Cardiac fibroblast (primary cell): ENCODE results near the gene CD8B.

Experiments used
- DNase-seq, 2 donors: peaks; one replicate each; pipeline versions ENCODE4 v3.0.0 to v3.0.0-alpha.2; 2010; ENCODE audit warnings: low read depth in 2 of 2
- H3K4me3 ChIP-seq, 2 donors: replicated peaks in 1 of 2; 1 replicate in 1 of 2; 2 replicates in 1 of 2; pipeline ENCODE4 v1.5.1; 2011; ENCODE audit warnings: low read depth in 2 of 2, low read length in 2 of 2, mild to moderate bottlenecking in 2 of 2, moderate library complexity in 1 of 2
- CTCF ChIP-seq: IDR thresholded peaks from one replicate; pipeline ENCODE4 v1.5.1; 2011; ENCODE audit warnings: low read depth, mild to moderate bottlenecking, low read length, inconsistent platforms

CD8B gene

GRCh38 chr2:86818114-86818801 lies 43.4 kb downstream of the CD8B start:
- no peak overlapping the region for H3K4me3 ChIP-seq
- TF ChIP-seq CTCF = no peak
- DNase-seq = no peak

GRCh38 chr2:86815611-86816010 lies 46.1 kb downstream of the CD8B start:
- DNase-seq = no peak
- no peak for TF ChIP-seq CTCF
- no peak overlapping the region for H3K4me3 ChIP-seq

DNA sequence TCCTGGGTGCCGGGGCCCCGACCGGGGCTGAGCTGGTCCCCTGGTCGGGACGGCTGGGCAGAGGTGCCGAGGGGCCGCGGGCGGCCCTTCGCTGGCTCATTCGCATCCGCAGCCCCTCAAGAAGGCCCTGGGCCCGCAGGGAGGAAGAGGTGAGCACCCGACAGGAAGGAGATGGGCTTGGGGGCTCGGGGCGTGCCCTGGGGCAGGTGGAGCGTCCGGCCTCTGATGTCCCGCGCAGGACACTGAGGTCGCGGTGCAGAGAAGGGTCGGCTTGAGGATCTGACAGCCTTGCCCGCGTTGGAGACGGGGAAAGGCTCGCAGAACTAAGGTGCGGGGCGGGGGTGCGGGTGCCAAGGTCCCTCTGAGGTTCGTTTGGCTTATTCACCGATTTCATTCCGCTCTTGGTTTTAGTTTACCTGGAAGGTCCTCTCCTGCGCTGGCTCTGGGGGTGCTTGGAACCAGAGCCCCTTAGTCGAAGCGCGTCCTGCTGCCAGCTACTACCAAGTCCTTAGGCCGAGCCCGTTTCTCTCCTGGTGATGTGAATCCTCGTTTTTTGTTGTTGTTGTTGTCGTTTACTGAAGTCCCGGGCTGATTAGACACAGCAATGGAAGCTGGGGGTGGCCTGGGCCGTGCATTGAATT lies 52.1 kb downstream of the CD8B start:
- no peak overlapping the region for H3K4me3 ChIP-seq
- TF ChIP-seq CTCF = no peak
- DNase-seq = no peak

GRCh38 chr2:86808315-86809161 lies 53.1 kb downstream of the CD8B start:
- TF ChIP-seq CTCF = peak; percentile 82
- peak; percentile 76 to 80 for DNase-seq
- peak overlapping the region; percentile 44 to 49 for H3K4me3 ChIP-seq

- peak overlapping the region; percentile 44 to 49 for H3K4me3 ChIP-seq
- TF ChIP-seq CTCF = no peak
- DNase-seq = peak; percentile 13 to 28
Measured at GRCh38 chr2:86807468-86808275, 54.0 kb downstream of the CD8B start.

- no peak for TF ChIP-seq CTCF
- H3K4me3 ChIP-seq = peak overlapping the region; percentile 44 to 49
- no peak for DNase-seq
Measured at GRCh38 chr2:86807133-86807467, 54.6 kb downstream of the CD8B start.
